Mammary epithelial cell (primary cell): ENCODE measurements around the gene RAX.

Source experiments
- CTCF ChIP-seq, 2 donors: IDR thresholded peaks in 1 of 2; conservative IDR thresholded peaks in 1 of 2; 2 replicates each; pipeline ENCODE4 v1.5.1; 2011 to 2012; ENCODE audit warnings: inconsistent platforms in 2 of 2, low read length in 2 of 2, mild to moderate bottlenecking in 2 of 2, control low read depth in 1 of 2, low read depth in 1 of 2; ENCODE audit not compliant: insufficient read depth in 1 of 2; ENCODE audit errors: extremely low read depth in 1 of 2
- EZH2 ChIP-seq: IDR thresholded peaks from 2 replicates; pipeline ENCODE4 v1.6.1; 2012; ENCODE audit warnings: low read length, inconsistent platforms, borderline replicate concordance

DNA sequence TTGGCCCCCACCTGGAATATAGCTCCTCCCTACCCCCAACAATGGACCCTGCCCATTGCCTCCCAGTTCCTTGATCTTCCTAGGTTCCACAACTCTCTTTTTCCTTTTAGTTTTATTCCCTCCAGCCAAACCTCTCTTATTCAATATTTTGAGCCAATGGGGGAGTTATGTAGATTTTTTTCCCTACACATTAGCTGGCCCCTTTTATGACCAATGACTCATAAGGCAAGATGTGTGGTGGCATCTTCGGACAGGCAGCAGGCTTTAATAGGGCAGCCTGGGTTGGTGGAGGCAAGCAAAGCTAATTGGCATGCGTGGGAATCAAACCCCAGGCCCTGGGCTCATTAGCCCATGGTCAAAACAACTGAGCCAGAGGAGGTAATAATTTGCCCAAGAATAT is 44.1 kb downstream of the RAX start:
- TF ChIP-seq CTCF (conservative IDR thresholded peaks at IDR 0.05 in 1 of 2, IDR thresholded peaks at IDR 0.05 in 1 of 2; ENCODE audit: extremely low read depth in 1 of 2, insufficient read depth in 1 of 2, low read depth in 1 of 2, low read length in 2 of 2) (no peak), EZH2 (no peak)
